ENCODE results near the gene HTR2C. TPM values are rescaled to one million over a fixed set of nuclear protein-coding genes. Genes with fewer than 3 reads are reported as not detected.

HTR2C gene
- 10 to 100 TPM in 1 of 4 donors, not detected in 3; 15.7 TPM for total RNA-seq

- no peak for TF ChIP-seq POLR2A (IDR thresholded peaks at IDR 0.05)
- TF ChIP-seq CTCF (IDR thresholded peaks at IDR 0.05) = no peak
- no peaks in the 10 kb centered on the region for H3K4me1 ChIP-seq
- H3K9me3 ChIP-seq = no peaks in the 10 kb centered on the region
- no peak within 1 kb of the TSS for H3K4me3 ChIP-seq
- no peak within 1 kb of the TSS for H3K27ac ChIP-seq
- peaks cover 0 to 58% of the 10 kb centered on the region in 2 donors for H3K27me3 ChIP-seq
- H3K36me3 ChIP-seq = no peaks in the 10 kb centered on the region
- no peak for DNase-seq
- intact Hi-C loops (cut with DNase I; ENCODE audit: low total_unique reads) = no loop called here
Observed at GRCh38 chrX:114583646-114584374, at the start of gene HTR2C. Gene HTR2C, plus strand, starts transcription at chrX:114584086. Its CDS starts 142,851 bp downstream, at chrX:114726937.

- H3K36me3 ChIP-seq = no peaks in the 10 kb centered on the region
- no peaks in the 10 kb centered on the region for H3K4me1 ChIP-seq
- no peak overlapping the region for H3K27ac ChIP-seq
- H3K27me3 ChIP-seq = peaks cover 0 to 64% of the 10 kb centered on the region in 2 donors
- H3K4me3 ChIP-seq = no peak overlapping the region
- no peak for DNase-seq
- no peak for TF ChIP-seq POLR2A (IDR thresholded peaks at IDR 0.05)
- no peak for TF ChIP-seq CTCF (IDR thresholded peaks at IDR 0.05)
- H3K9me3 ChIP-seq = no peaks in the 10 kb centered on the region
- intact Hi-C loops (cut with DNase I; ENCODE audit: low total_unique reads) = no loop called here
Observed at GRCh38 chrX:114580336-114580735, 3.5 kb upstream of the HTR2C start.

GRCh38 chrX:114581528-114582263 is 2.2 kb upstream of the HTR2C start:
- TF ChIP-seq POLR2A (IDR thresholded peaks at IDR 0.05) = no peak
- no peak for TF ChIP-seq CTCF (IDR thresholded peaks at IDR 0.05)
- H3K9me3 ChIP-seq = no peaks in the 10 kb centered on the region
- H3K27ac ChIP-seq = no peak overlapping the region
- intact Hi-C loops (cut with DNase I; ENCODE audit: low total_unique reads) = no loop called here
- no peaks in the 10 kb centered on the region for H3K36me3 ChIP-seq
- H3K4me3 ChIP-seq = no peak overlapping the region
- DNase-seq = no peak
- H3K27me3 ChIP-seq = peaks cover 0 to 59% of the 10 kb centered on the region in 2 donors
- no peaks in the 10 kb centered on the region for H3K4me1 ChIP-seq

- no peak for TF ChIP-seq CTCF (IDR thresholded peaks at IDR 0.05)
- no peak for TF ChIP-seq POLR2A (IDR thresholded peaks at IDR 0.05)
- Histone ChIP-seq H3K27ac (no peak overlapping the region), H3K9me3 (no peaks in the 10 kb centered on the region), H3K27me3 (peaks cover 0 to 58% of the 10 kb centered on the region in 2 donors), H3K4me1 (no peaks in the 10 kb centered on the region), H3K4me3 (no peak overlapping the region), H3K36me3 (no peaks in the 10 kb centered on the region)
- no peak for DNase-seq
- intact Hi-C loops (cut with DNase I; ENCODE audit: low total_unique reads) = no loop called here
Observed at GRCh38 chrX:114582264-114582632, 1.6 kb upstream of the HTR2C start.

Data from uterus (tissue), 4 donors.